ENCODE results near the gene CES5A.
"Not testable (repeated sequence)": the region's sequence is repeated elsewhere in the genome, so short reads cannot be mapped to it uniquely, and the experiment has no call there.

Gene CES5A

GRCh38 chr16:55857650-55858049 is 17.5 kb downstream of the CES5A start:
- not testable (repeated sequence) for H3K36me3 Mint-ChIP-seq, H3K4me3 Mint-ChIP-seq

DNA sequence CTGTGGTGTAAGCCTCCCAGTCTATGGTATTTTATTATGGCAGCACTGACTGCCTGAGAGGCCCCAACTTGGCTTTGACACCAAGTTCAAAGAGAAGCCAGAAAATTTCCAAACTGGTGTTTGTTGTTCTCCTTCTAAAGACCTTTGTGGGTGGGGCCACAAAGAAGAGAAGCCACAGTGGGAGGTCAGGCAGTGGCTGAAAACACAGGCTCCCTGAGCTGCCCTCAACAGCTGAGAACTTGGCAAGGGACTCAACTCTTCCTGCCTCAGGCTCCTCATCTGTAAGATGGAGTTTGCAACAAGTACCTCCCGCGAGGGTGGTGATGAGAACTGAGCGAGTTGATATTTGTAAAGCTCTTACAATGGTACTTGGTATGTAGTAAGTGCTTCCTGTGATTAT is 18.2 kb downstream of the CES5A start:
- DNase-seq (ENCODE audit: low spot score in 2 of 2) (no peak), ATAC-seq (ENCODE audit: low read depth) (no peak)
- H3K4me1 Mint-ChIP-seq: no peaks in the 10 kb centered on the region
- no peak overlapping the region for H3K4me3 Mint-ChIP-seq
- no peak overlapping the region for H3K27ac Mint-ChIP-seq
- H3K27me3 Mint-ChIP-seq: peaks cover 17% of the 10 kb centered on the region
- no peaks in the 10 kb centered on the region for H3K9me3 Mint-ChIP-seq
- no peaks in the 10 kb centered on the region for H3K36me3 Mint-ChIP-seq

More at GRCh38 chr16:55857650-55858049, 17.5 kb downstream of the CES5A start:
- H3K4me1 Mint-ChIP-seq; H3K27ac Mint-ChIP-seq; DNase-seq (ENCODE audit: low spot score in 2 of 2); ATAC-seq (ENCODE audit: low read depth); H3K9me3 Mint-ChIP-seq: not testable (repeated sequence)
- peaks cover 19% of the 10 kb centered on the region for H3K27me3 Mint-ChIP-seq

DNA sequence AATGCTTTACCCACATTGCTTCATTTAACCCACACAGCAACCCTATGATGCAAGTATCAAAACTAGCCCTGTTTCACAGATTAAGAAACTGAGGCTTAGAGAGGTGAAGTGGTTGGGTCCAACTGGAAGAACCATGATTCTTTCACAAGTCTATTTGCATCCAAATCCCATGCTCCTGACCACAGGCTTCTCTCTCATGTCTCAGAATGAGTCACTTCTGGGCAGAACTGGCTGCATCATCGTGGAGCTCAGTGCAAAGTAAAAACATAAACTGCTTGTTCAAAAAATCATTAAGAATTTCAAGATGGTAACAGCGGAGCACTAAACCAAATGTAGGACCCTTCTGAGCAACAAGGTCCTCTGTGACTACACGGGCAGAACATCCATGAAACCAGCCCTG is 22.1 kb downstream of the CES5A start:
- Mint-ChIP-seq H3K36me3 (no peaks in the 10 kb centered on the region), H3K4me1 (no peaks in the 10 kb centered on the region), H3K9me3 (no peaks in the 10 kb centered on the region), H3K27ac (no peak overlapping the region), H3K27me3 (peaks cover 18% of the 10 kb centered on the region), H3K4me3 (no peak overlapping the region)
- no peak for ATAC-seq (ENCODE audit: low read depth)
- DNase-seq (ENCODE audit: low spot score in 2 of 2): no peak

DNA sequence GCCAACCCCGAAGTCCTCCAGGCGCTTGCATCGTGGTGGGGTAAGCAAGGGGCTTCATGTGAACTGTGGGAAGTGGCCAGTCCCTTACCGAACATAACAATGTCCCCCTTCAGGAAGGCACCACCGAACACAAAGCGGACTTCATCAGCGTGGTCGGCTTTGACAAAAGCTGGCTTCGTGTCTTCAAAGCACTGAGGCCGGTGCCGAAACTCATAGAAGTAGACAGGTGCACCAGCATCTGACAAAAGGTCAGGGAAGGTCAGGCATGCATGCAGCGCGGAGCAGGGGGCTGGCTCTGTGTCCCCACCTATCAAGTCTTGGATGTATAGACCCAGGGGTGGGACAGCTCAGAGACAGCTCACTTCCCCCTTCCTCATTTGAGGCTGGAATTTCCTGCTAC is 25.6 kb downstream of the CES5A start:
- no peaks in the 10 kb centered on the region for H3K4me1 Mint-ChIP-seq
- H3K27ac Mint-ChIP-seq: no peak overlapping the region
- no peak for ATAC-seq (ENCODE audit: low read depth)
- no peak overlapping the region for H3K4me3 Mint-ChIP-seq
- H3K9me3 Mint-ChIP-seq: no peaks in the 10 kb centered on the region
- H3K27me3 Mint-ChIP-seq: peaks cover 12% of the 10 kb centered on the region
- no peak for DNase-seq (ENCODE audit: low spot score in 2 of 2)
- H3K36me3 Mint-ChIP-seq: no peaks in the 10 kb centered on the region

GRCh38 chr16:55846598-55847346 is 28.4 kb downstream of the CES5A start:
- no peak for DNase-seq (ENCODE audit: low spot score in 2 of 2)
- no peak for ATAC-seq (ENCODE audit: low read depth)
- Mint-ChIP-seq H3K4me3 (no peak overlapping the region), H3K27me3 (peaks cover 11% of the 10 kb centered on the region), H3K4me1 (no peaks in the 10 kb centered on the region), H3K9me3 (no peaks in the 10 kb centered on the region), H3K36me3 (no peaks in the 10 kb centered on the region), H3K27ac (no peak overlapping the region)

GRCh38 chr16:55843105-55843395 is 32.1 kb downstream of the CES5A start:
- peaks cover 2% of the 10 kb centered on the region for H3K4me1 Mint-ChIP-seq
- H3K9me3 Mint-ChIP-seq: no peaks in the 10 kb centered on the region
- H3K27ac Mint-ChIP-seq: no peak overlapping the region
- H3K4me3 Mint-ChIP-seq: no peak overlapping the region
- ATAC-seq (ENCODE audit: low read depth): no peak
- H3K27me3 Mint-ChIP-seq: peaks cover 7% of the 10 kb centered on the region
- DNase-seq (ENCODE audit: low spot score in 2 of 2): no peak
- H3K36me3 Mint-ChIP-seq: no peaks in the 10 kb centered on the region

- DNase-seq (ENCODE audit: low spot score in 2 of 2): no peak
Observed at GRCh38 chr16:55842369-55843104, 32.6 kb downstream of the CES5A start.

GRCh38 chr16:55839115-55839514 is 36.1 kb downstream of the CES5A start:
- no peaks in the 10 kb centered on the region for H3K36me3 Mint-ChIP-seq
- peaks cover 4% of the 10 kb centered on the region for H3K27me3 Mint-ChIP-seq
- peaks cover 3% of the 10 kb centered on the region for H3K9me3 Mint-ChIP-seq
- DNase-seq (ENCODE audit: low spot score in 2 of 2) (no peak), ATAC-seq (ENCODE audit: low read depth) (no peak)
- H3K4me3 Mint-ChIP-seq: no peak overlapping the region
- peaks cover 7% of the 10 kb centered on the region for H3K4me1 Mint-ChIP-seq
- no peak overlapping the region for H3K27ac Mint-ChIP-seq

More at GRCh38 chr16:55842369-55843104, 32.6 kb downstream of the CES5A start:
- Mint-ChIP-seq H3K4me3 (no peak overlapping the region), H3K9me3 (no peaks in the 10 kb centered on the region), H3K4me1 (peaks cover 2% of the 10 kb centered on the region), H3K27ac (no peak overlapping the region), H3K27me3 (peaks cover 7% of the 10 kb centered on the region), H3K36me3 (no peaks in the 10 kb centered on the region)
- no peak for ATAC-seq (ENCODE audit: low read depth)

DNA sequence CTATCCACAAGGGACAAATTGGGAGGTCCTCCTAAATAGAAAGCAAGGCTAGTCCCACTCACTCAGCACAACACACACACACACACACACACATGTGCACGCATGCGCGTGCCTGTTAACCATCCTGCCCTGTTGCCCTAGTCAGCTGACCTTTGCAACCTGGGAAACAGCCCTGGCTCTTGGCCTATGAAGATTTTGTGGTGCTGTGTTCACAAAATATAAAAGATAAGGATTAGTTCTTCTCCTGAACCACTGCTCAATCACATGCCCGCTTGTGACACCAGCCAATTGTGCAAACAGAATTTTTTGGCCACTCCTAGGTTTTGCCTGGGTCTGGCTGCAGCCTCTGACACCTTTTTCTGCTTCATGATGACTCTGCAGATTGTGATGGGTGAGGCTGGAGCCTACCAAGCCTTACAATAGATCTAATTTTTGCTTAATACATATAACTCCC is 39.0 kb downstream of the CES5A start:
- H3K27ac Mint-ChIP-seq: no peak overlapping the region
- peaks cover 3% of the 10 kb centered on the region for H3K9me3 Mint-ChIP-seq
- H3K27me3 Mint-ChIP-seq: peaks cover 2% of the 10 kb centered on the region
- H3K36me3 Mint-ChIP-seq: no peaks in the 10 kb centered on the region
- no peak overlapping the region for H3K4me3 Mint-ChIP-seq
- peaks cover 11% of the 10 kb centered on the region for H3K4me1 Mint-ChIP-seq
- DNase-seq (ENCODE audit: low spot score in 2 of 2) (no peak), ATAC-seq (ENCODE audit: low read depth) (no peak)

- Mint-ChIP-seq H3K36me3 (no peaks in the 10 kb centered on the region), H3K9me3 (peaks cover 6% of the 10 kb centered on the region), H3K4me1 (peaks cover 11% of the 10 kb centered on the region), H3K27ac (no peak overlapping the region), H3K27me3 (peaks cover 7% of the 10 kb centered on the region), H3K4me3 (no peak overlapping the region)
- ATAC-seq (ENCODE audit: low read depth) (no peak), DNase-seq (ENCODE audit: low spot score in 2 of 2) (no peak)
Observed at GRCh38 chr16:55835581-55835980, 39.6 kb downstream of the CES5A start.

- not testable (repeated sequence) for H3K36me3 Mint-ChIP-seq; ATAC-seq (ENCODE audit: low read depth); H3K4me1 Mint-ChIP-seq; DNase-seq (ENCODE audit: low spot score in 2 of 2); H3K4me3 Mint-ChIP-seq; H3K9me3 Mint-ChIP-seq; H3K27ac Mint-ChIP-seq; H3K27me3 Mint-ChIP-seq
Observed at GRCh38 chr16:55835173-55835572, 40.0 kb downstream of the CES5A start.

DNA sequence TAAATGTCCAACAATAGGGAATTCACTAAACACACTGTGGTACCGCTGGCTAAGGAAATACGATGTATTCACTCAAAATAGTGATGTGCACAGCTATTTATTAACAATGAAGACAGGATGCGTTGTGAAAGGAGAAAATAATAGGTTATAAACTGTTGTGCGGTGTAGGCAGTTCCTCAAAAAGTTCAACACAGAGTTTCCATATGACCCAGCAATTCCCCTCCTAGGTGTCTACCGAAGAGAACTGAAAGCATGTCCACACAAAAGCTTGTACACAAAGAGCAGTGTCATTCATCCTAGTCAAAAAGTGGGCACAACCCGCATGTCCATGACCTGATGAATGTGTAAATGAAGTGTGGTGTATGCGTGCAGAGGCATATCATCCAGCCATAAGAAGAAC is 41.1 kb downstream of the CES5A start:
- Mint-ChIP-seq H3K27ac (no peak overlapping the region), H3K36me3 (no peaks in the 10 kb centered on the region), H3K4me3 (no peak overlapping the region), H3K4me1 (peaks cover 9% of the 10 kb centered on the region), H3K9me3 (peaks cover 7% of the 10 kb centered on the region), H3K27me3 (peaks cover 6% of the 10 kb centered on the region)
- ATAC-seq (ENCODE audit: low read depth) (peak; percentile 45), DNase-seq (ENCODE audit: low spot score in 2 of 2) (no peak)

DNA sequence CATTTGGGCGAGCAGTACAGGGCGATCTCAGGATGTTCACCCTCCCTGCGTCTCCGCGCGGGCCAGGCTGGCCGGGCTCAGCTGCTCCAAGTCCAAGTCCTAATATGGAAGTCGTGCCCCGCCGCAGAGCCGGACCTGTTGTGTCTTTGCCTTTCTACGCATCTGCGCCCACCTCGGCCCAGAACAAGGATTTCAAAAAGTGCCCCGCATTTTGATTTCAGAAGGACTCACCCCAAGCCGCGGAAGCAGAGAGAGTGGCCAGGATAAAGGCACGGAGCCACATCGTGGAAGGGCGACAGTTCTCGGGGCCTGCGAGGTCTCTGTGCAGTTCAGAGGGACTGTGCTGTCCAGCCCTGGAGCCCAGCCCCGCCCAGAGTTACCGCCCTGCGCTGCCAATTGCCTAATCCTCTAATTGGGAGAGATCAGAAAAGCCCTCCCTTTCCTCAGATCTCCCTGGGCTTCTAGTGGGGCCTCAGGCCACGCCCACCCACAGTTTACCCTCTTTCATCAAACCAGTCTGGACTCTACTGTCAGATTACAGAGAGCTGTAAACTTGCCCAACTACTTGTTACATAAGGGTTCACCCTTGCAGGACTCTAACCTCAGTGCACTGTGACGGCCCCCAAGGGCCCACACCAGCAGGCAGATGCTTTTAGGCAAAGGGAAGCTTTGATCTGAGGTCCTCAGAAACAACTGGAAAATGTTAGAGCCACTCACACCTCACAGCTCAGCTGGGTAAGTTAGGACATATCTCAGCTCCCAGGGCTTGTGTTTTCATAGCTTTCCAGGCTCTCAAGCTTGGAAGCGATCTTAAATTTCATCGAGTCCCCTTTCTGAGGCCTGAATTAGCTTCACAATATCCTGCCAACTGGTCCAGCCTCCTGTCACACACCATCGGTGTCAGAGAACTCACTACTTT is 42.1 kb downstream of the CES5A start, which contains the start of gene CES1:
CES1 (minus strand) TSS at position 324 of the 919 bp plus-strand sequence; CDS start at position 283, 41 bp downstream.
- Mint-ChIP-seq H3K4me3 (no peak within 1 kb of the TSS), H3K4me1 (peaks cover 9% of the 10 kb centered on the region), H3K9me3 (peaks cover 7% of the 10 kb centered on the region), H3K36me3 (no peaks in the 10 kb centered on the region), H3K27ac (no peak within 1 kb of the TSS), H3K27me3 (peaks cover 9% of the 10 kb centered on the region)
- DNase-seq (ENCODE audit: low spot score in 2 of 2) (no peak), ATAC-seq (ENCODE audit: low read depth) (no peak)

GRCh38 chr16:55832425-55832772 is 42.8 kb downstream of the CES5A start:
- ATAC-seq (ENCODE audit: low read depth) (no peak), DNase-seq (ENCODE audit: low spot score in 2 of 2) (no peak)
- Mint-ChIP-seq H3K27ac (no peak overlapping the region), H3K36me3 (no peaks in the 10 kb centered on the region), H3K4me3 (no peak overlapping the region), H3K9me3 (peaks cover 7% of the 10 kb centered on the region), H3K27me3 (peaks cover 9% of the 10 kb centered on the region), H3K4me1 (peaks cover 9% of the 10 kb centered on the region)

Measured in memory B cell (primary cell).